HG03521 (cell line): ENCODE results near the gene OR51E2.

Source experiments
- ATAC-seq: cut with Tn5 transposase; IDR thresholded peaks from one replicate; pipeline ENCODE4 v1.9.1; 2021; ENCODE audit warnings: mild to moderate bottlenecking, moderate library complexity; ENCODE audit not compliant: unreplicated experiment

OR51E2 gene

GRCh38 chr11:4664183-4664582 is 33.5 kb downstream of the OR51E2 start:
- ATAC-seq = no peak

GRCh38 chr11:4662876-4663275 is 34.8 kb downstream of the OR51E2 start:
- no peak for ATAC-seq

- no peak for ATAC-seq
Measured at GRCh38 chr11:4658629-4659445, 38.8 kb downstream of the OR51E2 start.

- ATAC-seq = no peak
Measured at GRCh38 chr11:4654635-4655369, 42.9 kb downstream of the OR51E2 start.

DNA sequence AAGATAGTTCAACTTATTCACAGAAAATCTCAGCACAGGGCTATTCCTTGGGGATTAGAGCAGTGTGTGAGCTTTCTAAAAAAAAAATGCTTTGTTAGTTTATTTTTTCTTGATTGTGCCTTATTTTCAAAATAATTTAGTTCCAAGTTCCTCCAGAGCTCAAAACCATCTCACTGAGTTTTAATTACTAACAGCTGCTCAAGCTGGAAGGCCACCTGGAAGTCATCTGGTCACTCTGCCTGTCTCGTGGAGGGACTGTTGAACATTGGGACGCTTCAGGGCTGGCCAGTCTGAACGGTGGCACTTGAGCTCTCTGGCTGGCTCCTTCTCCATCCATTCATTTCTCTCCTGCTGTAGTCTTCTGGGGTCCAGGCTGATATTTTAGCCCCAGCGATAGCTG is 49.9 kb downstream of the OR51E2 start:
- ATAC-seq = no peak

GRCh38 chr11:4645974-4646373 is 51.7 kb downstream of the OR51E2 start:
- ATAC-seq = no peak

DNA sequence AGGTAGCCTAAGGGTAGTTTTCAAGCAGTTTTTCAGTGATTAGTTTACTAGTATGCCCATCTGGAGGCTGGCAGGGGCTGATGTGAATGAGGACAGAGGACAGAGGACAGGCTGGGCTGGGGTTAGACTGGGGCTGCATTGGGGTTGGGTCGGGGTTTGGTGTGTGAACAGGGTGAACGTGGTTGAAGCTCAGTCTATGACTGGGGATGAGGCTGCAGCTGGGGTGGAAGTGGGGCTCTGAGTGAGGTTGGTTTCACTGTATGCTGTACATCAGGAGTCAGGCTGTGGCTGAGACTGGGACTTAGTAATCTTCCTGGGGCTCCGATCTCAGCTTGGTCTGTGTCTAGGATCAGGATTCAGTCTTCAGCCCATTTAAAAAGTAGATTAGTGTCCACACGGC is 53.4 kb downstream of the OR51E2 start:
- no peak for ATAC-seq

DNA sequence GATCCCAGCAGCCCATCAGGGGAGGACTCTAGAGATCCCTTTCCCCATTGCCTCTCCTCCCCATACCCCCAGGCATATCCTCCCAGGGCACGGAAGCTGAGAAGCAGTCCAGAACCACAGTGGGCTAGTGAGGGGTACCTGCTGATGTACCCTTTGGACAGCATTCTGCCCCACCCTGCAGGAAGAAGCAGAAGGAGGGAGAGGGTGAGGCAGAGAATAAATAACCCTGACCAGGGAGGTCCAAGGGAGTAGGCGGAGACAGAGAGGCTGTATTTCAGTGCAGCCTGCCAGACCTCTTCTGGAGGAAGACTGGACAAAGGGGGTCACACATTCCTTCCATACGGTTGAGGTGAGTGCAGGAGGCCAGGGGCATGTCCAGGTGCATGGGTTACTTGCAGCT is 54.0 kb downstream of the OR51E2 start, which contains the start of gene OR51E1:
Gene OR51E1, plus strand, starts transcription at position 301 of the 400 bp plus-strand sequence. CDS start 8,545 bp downstream, outside the sequence.
- no peak for ATAC-seq

DNA sequence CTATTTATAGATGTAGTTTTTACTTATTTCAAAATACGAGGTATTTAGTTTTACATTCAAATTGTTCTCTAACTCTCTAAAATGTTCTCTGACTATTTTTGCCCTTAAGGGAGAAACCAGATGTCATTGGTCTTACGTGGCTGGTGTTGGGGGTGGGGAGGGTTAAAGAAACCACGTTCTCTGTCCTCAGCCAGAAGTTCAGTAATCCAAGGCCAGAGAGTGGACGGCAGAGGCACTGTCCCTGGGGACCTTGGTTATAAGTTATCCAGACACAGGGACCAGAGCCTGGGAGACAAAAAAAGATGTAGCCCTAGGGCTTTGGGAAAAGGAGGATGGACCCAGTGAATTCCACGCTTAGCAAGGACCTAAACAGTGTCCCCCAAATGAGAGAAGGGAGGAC is 54.6 kb downstream of the OR51E2 start:
- ATAC-seq = no peak

DNA sequence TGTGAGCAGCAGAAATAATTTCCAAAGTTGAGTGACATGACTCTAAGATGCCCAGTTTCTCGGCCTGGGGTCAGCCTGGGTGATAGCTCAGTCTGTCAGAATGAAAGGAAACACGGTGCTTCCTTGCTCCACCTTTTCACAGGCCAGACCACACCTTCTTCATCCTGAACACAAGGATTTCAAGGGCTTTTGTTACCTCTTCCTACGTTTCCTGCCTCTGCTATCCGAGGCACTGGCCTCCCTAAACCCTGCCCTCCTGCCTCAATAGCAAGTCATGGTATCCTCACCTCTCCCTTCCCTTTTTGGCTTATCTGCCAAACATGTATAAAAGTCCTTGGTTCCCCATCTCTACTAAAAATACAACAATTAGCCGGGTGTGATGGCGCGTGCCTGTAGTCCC is 55.6 kb downstream of the OR51E2 start:
- no peak for ATAC-seq

DNA sequence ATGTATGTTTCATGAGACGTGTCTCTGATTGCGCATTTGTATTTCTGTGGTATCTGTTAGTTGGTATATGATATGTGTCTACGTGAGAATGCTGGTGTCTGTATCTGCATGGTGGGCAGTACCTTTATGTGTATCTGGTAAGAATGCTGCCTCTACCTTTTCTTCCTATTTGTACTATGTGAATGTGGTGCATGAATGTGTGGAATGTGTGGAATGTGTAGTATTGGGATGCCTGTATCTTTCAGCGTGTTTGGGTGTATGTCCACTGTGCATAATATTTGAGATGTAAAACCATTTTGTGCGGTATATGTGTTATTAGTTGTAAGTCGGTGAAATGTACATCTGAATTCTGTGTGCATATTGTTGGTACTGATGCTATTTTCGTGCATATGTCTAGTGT is 56.2 kb downstream of the OR51E2 start:
- no peak for ATAC-seq

DNA sequence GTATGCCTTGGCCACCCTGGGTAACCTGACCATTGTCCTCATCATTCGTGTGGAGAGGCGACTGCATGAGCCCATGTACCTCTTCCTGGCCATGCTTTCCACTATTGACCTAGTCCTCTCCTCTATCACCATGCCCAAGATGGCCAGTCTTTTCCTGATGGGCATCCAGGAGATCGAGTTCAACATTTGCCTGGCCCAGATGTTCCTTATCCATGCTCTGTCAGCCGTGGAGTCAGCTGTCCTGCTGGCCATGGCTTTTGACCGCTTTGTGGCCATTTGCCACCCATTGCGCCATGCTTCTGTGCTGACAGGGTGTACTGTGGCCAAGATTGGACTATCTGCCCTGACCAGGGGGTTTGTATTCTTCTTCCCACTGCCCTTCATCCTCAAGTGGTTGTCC is 57.7 kb downstream of the OR51E2 start:
- ATAC-seq = no peak

GRCh38 chr11:4637662-4638047 is 60.0 kb downstream of the OR51E2 start:
- ATAC-seq = no peak

GRCh38 chr11:4636962-4637661 is 60.5 kb downstream of the OR51E2 start, which contains the start of gene OR51D1:
OR51D1 (plus strand) TSS chr11:4637477; CDS start chr11:4639791, 2,314 bp downstream.
- peak; percentile 96 for ATAC-seq

DNA sequence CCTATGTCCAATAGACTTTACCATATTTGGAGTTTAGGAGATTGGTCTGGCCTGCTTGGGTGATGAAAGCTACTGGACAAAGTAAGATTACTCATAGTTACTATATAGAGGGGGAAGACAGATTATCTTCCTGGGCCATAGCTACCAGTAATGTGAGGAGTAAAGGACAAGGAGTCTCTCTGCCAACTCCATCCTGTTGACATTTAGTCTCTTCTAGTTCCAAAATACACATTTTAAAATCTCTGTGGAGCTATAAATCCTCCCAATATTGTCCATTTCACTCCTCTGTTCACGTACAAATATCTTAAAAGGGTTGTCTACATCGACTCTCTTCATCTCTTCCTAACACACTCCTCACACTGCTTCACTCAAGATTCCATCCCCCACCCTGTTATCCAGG is 61.5 kb downstream of the OR51E2 start:
- no peak for ATAC-seq
